Activated naive CD4-positive, alpha-beta T cell treated with anti-CD3 and anti-CD28 coated beads, Interleukin-2, amount 50 U/mL, for 72 hours (primary cell): ENCODE results near the gene ICAM1. TPM values are rescaled to one million over a fixed set of nuclear protein-coding genes. Genes with fewer than 3 reads are reported as not detected.

Experiments
- ATAC-seq, 2 donors: fragments of 150-1000 bp; cut with Tn5 transposase; 2 replicates each; pipeline ENCODE4 v1.10.0; 2021; ENCODE audit warnings: mild to moderate bottlenecking in 2 of 2, moderate library complexity in 2 of 2
- DNase-seq, 2 donors: peaks; one replicate each; pipeline ENCODE4 v3.0.0; 2021 to 2022; ENCODE audit warnings: low spot score in 2 of 2
- H3K27ac Mint-ChIP-seq, 2 donors: one replicate each; pipeline ENCODE4 v1.8.0; 2022; ENCODE audit warnings: mild to moderate bottlenecking in 2 of 2, mixed read lengths in 2 of 2
- H3K36me3 Mint-ChIP-seq, 2 donors: one replicate each; pipeline ENCODE4 v1.8.0; 2022; ENCODE audit warnings: mixed read lengths in 2 of 2
- H3K9me3 Mint-ChIP-seq, 2 donors: one replicate each; pipeline ENCODE4 v1.8.0; 2022; ENCODE audit warnings: mixed read lengths in 2 of 2
- total RNA-seq, 2 donors: library from RNA; stranded (reverse); gene quantifications; one replicate each; pipeline ENCODE4 v1.2.3, GENCODE V29; 2022

The ICAM1 gene
- total RNA-seq, 2 donors from 2014 or later = 15.7 to 33.1 TPM

GRCh38 chr19:10295847-10296591 is 25.1 kb downstream of the ICAM1 start:
- Mint-ChIP-seq H3K36me3 (peaks cover 10 to 14% of the 10 kb centered on the region in 2 donors), H3K9me3 (no peaks in the 10 kb centered on the region), H3K27ac (no peak overlapping the region)
- DNase-seq (no peak), ATAC-seq (no peak)

GRCh38 chr19:10299545-10300458 is 28.9 kb downstream of the ICAM1 start:
- peaks cover 4 to 6% of the 10 kb centered on the region in 2 donors for H3K36me3 Mint-ChIP-seq
- ATAC-seq = no peak

GRCh38 chr19:10305139-10305806 is 34.4 kb downstream of the ICAM1 start:
- no peak for ATAC-seq
- no peaks in the 10 kb centered on the region for H3K9me3 Mint-ChIP-seq
- peaks cover 0 to 4% of the 10 kb centered on the region in 2 donors for H3K36me3 Mint-ChIP-seq
- DNase-seq = no peak
- H3K27ac Mint-ChIP-seq = peak overlapping the region in 1 of 2 donors; percentile 77

More at GRCh38 chr19:10299545-10300458, 28.9 kb downstream of the ICAM1 start:
- Mint-ChIP-seq H3K9me3 (no peaks in the 10 kb centered on the region), H3K27ac (peak overlapping the region in 1 of 2 donors; percentile 9)
- no peak for DNase-seq

- no peak for ATAC-seq
- H3K27ac Mint-ChIP-seq = no peak overlapping the region
- H3K36me3 Mint-ChIP-seq = peaks cover 0 to 4% of the 10 kb centered on the region in 2 donors
- H3K9me3 Mint-ChIP-seq = no peaks in the 10 kb centered on the region
- DNase-seq = no peak
Measured at GRCh38 chr19:10306327-10306726, 35.4 kb downstream of the ICAM1 start.

GRCh38 chr19:10309423-10309822 is 38.5 kb downstream of the ICAM1 start, which contains the start of gene ZGLP1:
TSS of gene ZGLP1 (minus strand) at chr19:10309815.
- ATAC-seq = no peak
- peaks cover 0 to 8% of the 10 kb centered on the region in 2 donors for H3K36me3 Mint-ChIP-seq
- no peak for DNase-seq
- no peaks in the 10 kb centered on the region for H3K9me3 Mint-ChIP-seq
- H3K27ac Mint-ChIP-seq = no peak within 1 kb of the TSS

GRCh38 chr19:10315335-10316214 is 44.7 kb downstream of the ICAM1 start, which contains the start of gene FDX2:
TSS of gene FDX2 (minus strand) at chr19:10316015. CDS start at chr19:10315996, 19 bp downstream.
- Mint-ChIP-seq H3K36me3 (peaks cover 11 to 24% of the 10 kb centered on the region in 2 donors), H3K27ac (peak within 1 kb of the TSS; percentile 65 to 93), H3K9me3 (no peaks in the 10 kb centered on the region)
- peak; percentile 88 to 93 for DNase-seq
- peak; percentile 87 to 92 for ATAC-seq

GRCh38 chr19:10316229-10317044 is 45.5 kb downstream of the ICAM1 start:
- Mint-ChIP-seq H3K36me3 (peaks cover 11 to 24% of the 10 kb centered on the region in 2 donors), H3K9me3 (no peaks in the 10 kb centered on the region)

GRCh38 chr19:10317045-10317856 is 46.3 kb downstream of the ICAM1 start:
- DNase-seq = no peak
- H3K27ac Mint-ChIP-seq = no peak overlapping the region
- H3K36me3 Mint-ChIP-seq = peaks cover 11 to 24% of the 10 kb centered on the region in 2 donors
- H3K9me3 Mint-ChIP-seq = no peaks in the 10 kb centered on the region
- ATAC-seq = no peak

More at GRCh38 chr19:10316229-10317044, 45.5 kb downstream of the ICAM1 start:
- ATAC-seq = peak in 1 of 2 donors; percentile 13
- no peak for DNase-seq
- peak overlapping the region; percentile 65 to 93 for H3K27ac Mint-ChIP-seq

GRCh38 chr19:10317857-10318462 is 47.0 kb downstream of the ICAM1 start:
- H3K27ac Mint-ChIP-seq = no peak overlapping the region
- peaks cover 11 to 24% of the 10 kb centered on the region in 2 donors for H3K36me3 Mint-ChIP-seq
- DNase-seq = no peak
- H3K9me3 Mint-ChIP-seq = no peaks in the 10 kb centered on the region
- no peak for ATAC-seq

GRCh38 chr19:10318807-10319682 is 48.1 kb downstream of the ICAM1 start:
- DNase-seq = no peak

GRCh38 chr19:10320602-10321416 is 49.9 kb downstream of the ICAM1 start:
- peaks cover 0 to 16% of the 10 kb centered on the region in 2 donors for H3K36me3 Mint-ChIP-seq
- peak overlapping the region in 1 of 2 donors; percentile 38 for H3K27ac Mint-ChIP-seq
- no peaks in the 10 kb centered on the region for H3K9me3 Mint-ChIP-seq
- DNase-seq (no peak), ATAC-seq (peak in 1 of 2 donors; percentile 11)

More at GRCh38 chr19:10318807-10319682, 48.1 kb downstream of the ICAM1 start:
- ATAC-seq = no peak
- Mint-ChIP-seq H3K9me3 (no peaks in the 10 kb centered on the region), H3K27ac (peak overlapping the region in 1 of 2 donors; percentile 55), H3K36me3 (peaks cover 7 to 24% of the 10 kb centered on the region in 2 donors)

GRCh38 chr19:10321417-10321797 is 50.5 kb downstream of the ICAM1 start:
- peak in 1 of 2 donors; percentile 14 for ATAC-seq
- H3K27ac Mint-ChIP-seq = no peak overlapping the region
- H3K9me3 Mint-ChIP-seq = no peaks in the 10 kb centered on the region

More at GRCh38 chr19:10321417-10321797, 50.5 kb downstream of the ICAM1 start:
- H3K36me3 Mint-ChIP-seq = peaks cover 0 to 10% of the 10 kb centered on the region in 2 donors
- no peak for DNase-seq
